Endothelial cell of umbilical vein (primary cell): Measurements from ENCODE around the gene TMEM237.

Experiments used
- EZH2 ChIP-seq: IDR thresholded peaks from 2 replicates; pipeline ENCODE4 v1.6.1; 2012; ENCODE audit warnings: borderline replicate concordance, low read depth, mild to moderate bottlenecking, moderate library complexity, low read length, inconsistent platforms; ENCODE audit not compliant: severe bottlenecking
- POLR2AphosphoS5 ChIP-seq: IDR thresholded peaks from 2 replicates; pipeline ENCODE4 v1.6.1; 2012; ENCODE audit warnings: low read depth, mild to moderate bottlenecking, control low read depth, low read length, moderate library complexity; ENCODE audit not compliant: insufficient read depth

DNA sequence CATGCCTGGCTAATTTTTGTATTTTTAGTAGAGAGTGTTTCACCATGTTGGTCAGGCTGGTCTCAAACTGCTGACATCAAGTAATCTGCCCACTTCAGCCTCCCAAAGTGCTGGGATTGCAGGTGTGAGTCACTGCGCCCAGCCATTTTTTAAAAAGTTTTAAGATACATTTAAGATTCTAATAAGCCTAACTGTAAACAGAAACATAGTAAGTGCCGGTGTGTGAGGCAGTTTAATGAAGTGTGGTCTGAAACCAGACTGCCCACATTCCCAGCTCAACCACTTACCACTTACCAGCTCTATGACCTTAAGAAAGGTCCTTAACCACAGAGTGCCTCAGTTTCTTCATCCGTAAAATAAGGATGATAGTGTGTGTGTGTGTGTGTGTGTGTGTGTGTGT is 42.4 kb downstream of the TMEM237 start:
- TF ChIP-seq POLR2AphosphoS5 (no peak), EZH2 (no peak)
